ENCODE measurements around the gene GRIK3.

Gene GRIK3

GRCh38 chr1:36992139-36992943, 42.0 kb downstream of the GRIK3 start:
- Histone ChIP-seq H3K4me3 (ENCODE audit: low read length) (no peak overlapping the region), H3K9ac (ENCODE audit: low read length) (no peak overlapping the region), H3K4ac (ENCODE audit: low read depth, low read length) (no peak overlapping the region), H3K79me2 (ENCODE audit: control insufficient read depth, insufficient read depth, low read length) (no peaks in the 10 kb centered on the region), H3K79me1 (ENCODE audit: low read length) (no peaks in the 10 kb centered on the region), H2AK5ac (ENCODE audit: low read length) (no peak overlapping the region), H2BK15ac (replicated peaks; ENCODE audit: low read depth) (no peak overlapping the region), H3K4me1 (ENCODE audit: control insufficient read depth, low read depth, low read length) (no peaks in the 10 kb centered on the region), H3K56ac (ENCODE audit: low read length) (no peak overlapping the region), H3K4me2 (ENCODE audit: low read length) (no peak overlapping the region), H3K27ac (ENCODE audit: low read depth, low read length) (no peak overlapping the region), H3K18ac (ENCODE audit: low read length) (no peak overlapping the region), H4K8ac (ENCODE audit: low read depth, low read length) (no peak overlapping the region), H3K36me3 (ENCODE audit: control insufficient read depth, insufficient read depth, low read length) (no peaks in the 10 kb centered on the region), H2BK5ac (ENCODE audit: low read length) (no peak overlapping the region), H4K5ac (ENCODE audit: low read length) (no peak overlapping the region), H3K23ac (ENCODE audit: low read length) (no peak overlapping the region), H2BK120ac (ENCODE audit: low read depth, low read length) (no peak overlapping the region), H3K27me3 (ENCODE audit: insufficient read depth, low read length, poor library complexity) (no peaks in the 10 kb centered on the region)
- DNase-seq, result no peak
- WGBS (ENCODE audit: extremely low coverage, insufficient coverage, low lambda C conversion rate), result no CpG with 5 or more reads among the region's 8 CpGs

GRCh38 chr1:36991551-36991950, 42.8 kb downstream of the GRIK3 start:
- WGBS (ENCODE audit: extremely low coverage, insufficient coverage, low lambda C conversion rate), result no CpG with 5 or more reads among the region's 4 CpGs

GRCh38 chr1:36990928-36991327, 43.4 kb downstream of the GRIK3 start:
- no peak for DNase-seq
- Histone ChIP-seq H4K5ac (ENCODE audit: low read length) (no peak overlapping the region), H3K36me3 (ENCODE audit: control insufficient read depth, insufficient read depth, low read length) (no peaks in the 10 kb centered on the region)

More at GRCh38 chr1:36991551-36991950, 42.8 kb downstream of the GRIK3 start:
- no peak overlapping the region for H3K23ac ChIP-seq (ENCODE audit: low read length)
- no peaks in the 10 kb centered on the region for H3K79me2 ChIP-seq (ENCODE audit: control insufficient read depth, insufficient read depth, low read length)
- no peak overlapping the region for H3K4me3 ChIP-seq (ENCODE audit: low read length)
- H2AK5ac ChIP-seq (ENCODE audit: low read length), result no peak overlapping the region
- H4K5ac ChIP-seq (ENCODE audit: low read length), result no peak overlapping the region
- no peaks in the 10 kb centered on the region for H3K36me3 ChIP-seq (ENCODE audit: control insufficient read depth, insufficient read depth, low read length)
- H3K27me3 ChIP-seq (ENCODE audit: insufficient read depth, low read length, poor library complexity), result no peaks in the 10 kb centered on the region
- no peak overlapping the region for H2BK15ac ChIP-seq (replicated peaks; ENCODE audit: low read depth)
- H3K9ac ChIP-seq (ENCODE audit: low read length), result no peak overlapping the region
- H3K27ac ChIP-seq (ENCODE audit: low read depth, low read length), result no peak overlapping the region
- no peaks in the 10 kb centered on the region for H3K4me1 ChIP-seq (ENCODE audit: control insufficient read depth, low read depth, low read length)
- H2BK120ac ChIP-seq (ENCODE audit: low read depth, low read length), result no peak overlapping the region
- no peak overlapping the region for H3K4me2 ChIP-seq (ENCODE audit: low read length)
- no peak overlapping the region for H4K8ac ChIP-seq (ENCODE audit: low read depth, low read length)
- H3K79me1 ChIP-seq (ENCODE audit: low read length), result no peaks in the 10 kb centered on the region
- H3K18ac ChIP-seq (ENCODE audit: low read length), result no peak overlapping the region
- no peak overlapping the region for H3K56ac ChIP-seq (ENCODE audit: low read length)
- no peak for DNase-seq
- H3K4ac ChIP-seq (ENCODE audit: low read depth, low read length), result no peak overlapping the region
- H2BK5ac ChIP-seq (ENCODE audit: low read length), result no peak overlapping the region

GRCh38 chr1:36989241-36989640, 45.1 kb downstream of the GRIK3 start:
- Histone ChIP-seq H3K4me2 (ENCODE audit: low read length) (no peak overlapping the region), H3K4me1 (ENCODE audit: control insufficient read depth, low read depth, low read length) (no peaks in the 10 kb centered on the region), H3K4me3 (ENCODE audit: low read length) (no peak overlapping the region), H3K27ac (ENCODE audit: low read depth, low read length) (no peak overlapping the region), H4K8ac (ENCODE audit: low read depth, low read length) (no peak overlapping the region), H3K18ac (ENCODE audit: low read length) (no peak overlapping the region), H3K23ac (ENCODE audit: low read length) (no peak overlapping the region), H2BK5ac (ENCODE audit: low read length) (no peak overlapping the region), H3K79me2 (ENCODE audit: control insufficient read depth, insufficient read depth, low read length) (no peaks in the 10 kb centered on the region), H4K5ac (ENCODE audit: low read length) (no peak overlapping the region), H3K4ac (ENCODE audit: low read depth, low read length) (no peak overlapping the region), H3K36me3 (ENCODE audit: control insufficient read depth, insufficient read depth, low read length) (no peaks in the 10 kb centered on the region), H3K56ac (ENCODE audit: low read length) (no peak overlapping the region), H2AK5ac (ENCODE audit: low read length) (no peak overlapping the region), H3K9ac (ENCODE audit: low read length) (no peak overlapping the region), H3K79me1 (ENCODE audit: low read length) (no peaks in the 10 kb centered on the region), H2BK15ac (replicated peaks; ENCODE audit: low read depth) (no peak overlapping the region), H3K27me3 (ENCODE audit: insufficient read depth, low read length, poor library complexity) (no peaks in the 10 kb centered on the region), H2BK120ac (ENCODE audit: low read depth, low read length) (no peak overlapping the region)
- no peak for DNase-seq
- WGBS (ENCODE audit: extremely low coverage, insufficient coverage, low lambda C conversion rate), result no CpG with 5 or more reads among the region's 8 CpGs

More at GRCh38 chr1:36990928-36991327, 43.4 kb downstream of the GRIK3 start:
- WGBS (ENCODE audit: extremely low coverage, insufficient coverage, low lambda C conversion rate), result no CpG with 5 or more reads among the region's 3 CpGs
- Histone ChIP-seq H3K4ac (ENCODE audit: low read depth, low read length) (no peak overlapping the region), H3K23ac (ENCODE audit: low read length) (no peak overlapping the region), H3K4me2 (ENCODE audit: low read length) (no peak overlapping the region), H3K56ac (ENCODE audit: low read length) (no peak overlapping the region), H2BK5ac (ENCODE audit: low read length) (no peak overlapping the region), H3K4me3 (ENCODE audit: low read length) (no peak overlapping the region), H3K27ac (ENCODE audit: low read depth, low read length) (no peak overlapping the region), H3K9ac (ENCODE audit: low read length) (no peak overlapping the region), H3K79me2 (ENCODE audit: control insufficient read depth, insufficient read depth, low read length) (no peaks in the 10 kb centered on the region), H3K4me1 (ENCODE audit: control insufficient read depth, low read depth, low read length) (no peaks in the 10 kb centered on the region), H2BK15ac (replicated peaks; ENCODE audit: low read depth) (no peak overlapping the region), H3K79me1 (ENCODE audit: low read length) (no peaks in the 10 kb centered on the region), H4K8ac (ENCODE audit: low read depth, low read length) (no peak overlapping the region), H2BK120ac (ENCODE audit: low read depth, low read length) (no peak overlapping the region), H3K18ac (ENCODE audit: low read length) (no peak overlapping the region), H2AK5ac (ENCODE audit: low read length) (no peak overlapping the region), H3K27me3 (ENCODE audit: insufficient read depth, low read length, poor library complexity) (no peaks in the 10 kb centered on the region)

- Histone ChIP-seq H3K79me1 (ENCODE audit: low read length) (no peaks in the 10 kb centered on the region), H3K79me2 (ENCODE audit: control insufficient read depth, insufficient read depth, low read length) (no peaks in the 10 kb centered on the region), H3K27ac (ENCODE audit: low read depth, low read length) (no peak overlapping the region), H3K4me1 (ENCODE audit: control insufficient read depth, low read depth, low read length) (no peaks in the 10 kb centered on the region), H3K18ac (ENCODE audit: low read length) (no peak overlapping the region), H3K36me3 (ENCODE audit: control insufficient read depth, insufficient read depth, low read length) (no peaks in the 10 kb centered on the region), H3K23ac (ENCODE audit: low read length) (no peak overlapping the region), H4K5ac (ENCODE audit: low read length) (no peak overlapping the region), H3K27me3 (ENCODE audit: insufficient read depth, low read length, poor library complexity) (no peaks in the 10 kb centered on the region), H3K9ac (ENCODE audit: low read length) (no peak overlapping the region), H2BK15ac (replicated peaks; ENCODE audit: low read depth) (no peak overlapping the region), H2BK120ac (ENCODE audit: low read depth, low read length) (no peak overlapping the region), H3K4me2 (ENCODE audit: low read length) (no peak overlapping the region), H2BK5ac (ENCODE audit: low read length) (no peak overlapping the region), H3K56ac (ENCODE audit: low read length) (no peak overlapping the region), H3K4me3 (ENCODE audit: low read length) (no peak overlapping the region), H2AK5ac (ENCODE audit: low read length) (no peak overlapping the region), H4K8ac (ENCODE audit: low read depth, low read length) (no peak overlapping the region), H3K4ac (ENCODE audit: low read depth, low read length) (no peak overlapping the region)
- no peak for DNase-seq
- WGBS (ENCODE audit: extremely low coverage, insufficient coverage, low lambda C conversion rate), result no CpG with 5 or more reads among the region's 12 CpGs
Observed at GRCh38 chr1:36988741-36989193, 45.5 kb downstream of the GRIK3 start.

GRCh38 chr1:36988321-36988720, 46.0 kb downstream of the GRIK3 start:
- DNase-seq, result no peak
- Histone ChIP-seq H2BK15ac (replicated peaks; ENCODE audit: low read depth) (no peak overlapping the region), H3K18ac (ENCODE audit: low read length) (no peak overlapping the region), H3K23ac (ENCODE audit: low read length) (no peak overlapping the region), H4K5ac (ENCODE audit: low read length) (no peak overlapping the region), H3K4me1 (ENCODE audit: control insufficient read depth, low read depth, low read length) (no peaks in the 10 kb centered on the region), H2BK5ac (ENCODE audit: low read length) (no peak overlapping the region), H3K79me1 (ENCODE audit: low read length) (no peaks in the 10 kb centered on the region), H3K27me3 (ENCODE audit: insufficient read depth, low read length, poor library complexity) (no peaks in the 10 kb centered on the region), H3K79me2 (ENCODE audit: control insufficient read depth, insufficient read depth, low read length) (no peaks in the 10 kb centered on the region), H2AK5ac (ENCODE audit: low read length) (no peak overlapping the region), H3K27ac (ENCODE audit: low read depth, low read length) (no peak overlapping the region), H3K4me2 (ENCODE audit: low read length) (no peak overlapping the region), H3K56ac (ENCODE audit: low read length) (no peak overlapping the region), H2BK120ac (ENCODE audit: low read depth, low read length) (no peak overlapping the region), H3K36me3 (ENCODE audit: control insufficient read depth, insufficient read depth, low read length) (no peaks in the 10 kb centered on the region), H3K9ac (ENCODE audit: low read length) (no peak overlapping the region), H3K4ac (ENCODE audit: low read depth, low read length) (no peak overlapping the region), H4K8ac (ENCODE audit: low read depth, low read length) (no peak overlapping the region), H3K4me3 (ENCODE audit: low read length) (no peak overlapping the region)
- no CpG with 5 or more reads among the region's 10 CpGs for WGBS (ENCODE audit: extremely low coverage, insufficient coverage, low lambda C conversion rate)

Measured in mesendoderm (in vitro differentiated cells).